ENCODE results near the gene WDR70. TPM values are rescaled to one million over a fixed set of nuclear protein-coding genes. Genes with fewer than 3 reads are reported as not detected.
A peak's percentile ranks its signal among the peaks of the same experiment; 100 is the strongest.
"Not testable (repeated sequence)": the region's sequence is repeated elsewhere in the genome, so short reads cannot be mapped to it uniquely, and the experiment has no call there.

The WDR70 gene
- total RNA-seq (2022) = 31.3 and 37.6 TPM in 2 replicates
- Bru-seq, nascent RNA = percentile 77 among the genes with signal in this experiment
- percentile 59 among the genes with signal in this experiment for BruChase-seq, experiment 1, labeled RNA remaining after a 6-hour chase
- BruChase-seq, experiment 2, labeled RNA remaining after a 2-hour chase = percentile 63 among the genes with signal in this experiment
- long read RNA-seq, transcript WDR70-201 (18 exons, 2,983 nt) = major isoform, 31 of 37 reads
- long read RNA-seq, partial matches to known transcripts = 0 of 37 reads
- long read RNA-seq, other reads (novel, unspliced or antisense) = 6 of 37 reads

DNA sequence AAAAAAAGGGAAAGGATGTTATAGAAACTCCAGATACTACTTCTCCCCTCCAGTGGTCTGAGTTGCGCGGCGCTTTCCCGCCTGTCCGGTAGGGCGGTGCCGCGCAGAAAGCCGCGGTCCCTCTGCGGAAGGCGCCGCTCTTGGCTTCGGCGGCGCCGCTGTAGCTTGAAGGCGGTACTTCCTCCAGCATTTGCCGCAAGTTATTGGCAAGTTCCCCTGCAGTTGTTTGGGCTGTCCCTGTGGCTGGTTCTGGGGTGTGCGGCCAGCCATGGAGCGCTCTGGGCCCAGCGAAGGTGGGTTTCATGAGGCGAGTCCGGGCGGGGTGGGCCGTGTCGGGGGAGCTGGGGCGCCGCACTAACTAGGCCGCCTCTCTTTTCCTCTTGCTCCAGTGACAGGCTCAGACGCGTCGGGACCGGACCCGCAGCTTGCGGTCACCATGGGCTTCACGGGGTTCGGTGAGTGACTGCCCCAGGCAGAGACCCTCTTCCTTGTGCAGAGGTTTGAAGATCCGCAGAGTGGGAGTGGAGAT is at the start of gene WDR70:
Gene WDR70 (plus strand): TSS at position 219 of the 529 bp plus-strand sequence. CDS start 50 bp downstream, at position 269.
- H3K27me3 Mint-ChIP-seq (ENCODE audit: insufficient read depth, unreplicated experiment); intact Hi-C loops (cut with micrococcal nuclease); H3K4me1 Mint-ChIP-seq (ENCODE audit: insufficient read depth, unreplicated experiment); BruUV-seq (replicated peaks); H3K9me3 Mint-ChIP-seq (ENCODE audit: unreplicated experiment): not testable (repeated sequence)
- Mint-ChIP-seq H3K36me3 (ENCODE audit: insufficient read depth, unreplicated experiment) (peaks cover 33% of the 10 kb centered on the region), H3K4me3 (ENCODE audit: unreplicated experiment) (peak within 1 kb of the TSS; percentile 94), H3K27ac (ENCODE audit: low read depth, unreplicated experiment) (peak within 1 kb of the TSS; percentile 89)
- ChIA-PET CTCF (interaction anchor here (0.6 to 0.8 kb wide), 10 partner anchors 9 to 1292 kb away, joined by 3 to 6 read pairs (median 3); no protein-coding TSS in a partner anchor), POLR2A (interaction anchor here (0.6 to 3.4 kb wide), 6 partner anchors 9 to 34 kb away, joined by 3 to 60 read pairs (median 4); partner anchors contain the start of gene NUP155)
- peak; percentile 85 for DNase-seq (ENCODE audit: unreplicated experiment)

DNA sequence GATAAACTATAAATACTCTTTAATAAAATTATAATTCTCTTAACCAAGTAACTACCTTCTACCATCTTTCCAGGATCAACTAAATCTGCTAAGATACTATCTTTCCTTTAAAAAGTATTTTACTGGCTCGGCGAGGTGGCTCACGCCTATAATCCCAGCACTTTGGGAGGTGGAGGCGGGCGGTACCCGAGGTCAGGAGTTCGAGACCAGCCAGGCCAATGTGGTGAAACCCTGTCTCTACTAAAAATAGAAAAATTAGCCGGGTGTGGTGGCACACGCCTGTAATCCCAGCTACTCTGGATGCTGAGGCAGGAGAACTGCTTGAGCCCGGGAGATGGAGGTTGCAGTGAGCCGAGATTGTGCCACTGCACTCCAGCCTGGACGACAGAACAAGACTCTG is 44.4 kb upstream of the WDR70 start:
- BruUV-seq (replicated peaks) = not testable (repeated sequence)

DNA sequence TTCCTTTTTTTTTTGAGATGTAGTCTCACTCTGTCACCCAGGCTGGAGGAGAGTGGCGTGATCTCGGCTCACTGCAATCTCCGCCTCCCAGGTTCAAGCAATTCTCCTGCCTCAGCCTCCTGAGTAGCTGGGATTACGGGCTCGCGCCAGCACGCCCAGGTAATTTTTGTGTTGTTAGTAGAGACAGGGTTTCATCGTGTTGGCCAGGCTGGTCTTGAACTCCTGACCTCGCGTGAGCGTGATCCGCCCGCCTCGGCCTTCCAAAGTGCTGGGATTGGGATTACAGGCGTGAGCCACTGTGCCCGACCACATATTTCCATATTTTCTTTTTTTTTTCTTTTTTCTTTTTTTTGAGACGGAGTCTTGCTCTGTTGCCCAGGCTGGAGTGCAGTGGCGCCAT is 36.4 kb upstream of the WDR70 start:
- BruUV-seq (replicated peaks); intact Hi-C loops (cut with micrococcal nuclease); DNase-seq (ENCODE audit: unreplicated experiment); H3K27me3 Mint-ChIP-seq (ENCODE audit: insufficient read depth, unreplicated experiment); H3K27ac Mint-ChIP-seq (ENCODE audit: low read depth, unreplicated experiment); H3K4me1 Mint-ChIP-seq (ENCODE audit: insufficient read depth, unreplicated experiment); CTCF ChIA-PET; H3K9me3 Mint-ChIP-seq (ENCODE audit: unreplicated experiment); H3K4me3 Mint-ChIP-seq (ENCODE audit: unreplicated experiment): not testable (repeated sequence)
- H3K36me3 Mint-ChIP-seq (ENCODE audit: insufficient read depth, unreplicated experiment) = peaks cover 95% of the 10 kb centered on the region
- POLR2A ChIA-PET = interaction anchor here (1.1 kb wide), 1 partner anchor 24 kb away, joined by 4 read pairs; no protein-coding TSS in a partner anchor

More for the DNA sequence above, 44.4 kb upstream of the WDR70 start:
- H3K4me1 Mint-ChIP-seq (ENCODE audit: insufficient read depth, unreplicated experiment); H3K9me3 Mint-ChIP-seq (ENCODE audit: unreplicated experiment); intact Hi-C loops (cut with micrococcal nuclease); H3K4me3 Mint-ChIP-seq (ENCODE audit: unreplicated experiment); H3K27me3 Mint-ChIP-seq (ENCODE audit: insufficient read depth, unreplicated experiment); POLR2A ChIA-PET; DNase-seq (ENCODE audit: unreplicated experiment); H3K27ac Mint-ChIP-seq (ENCODE audit: low read depth, unreplicated experiment): not testable (repeated sequence)
- CTCF ChIA-PET = interaction anchor here (0.7 kb wide), 1 partner anchor 684 kb away, joined by 4 read pairs; no protein-coding TSS in a partner anchor
- peaks cover 81% of the 10 kb centered on the region for H3K36me3 Mint-ChIP-seq (ENCODE audit: insufficient read depth, unreplicated experiment)

DNA sequence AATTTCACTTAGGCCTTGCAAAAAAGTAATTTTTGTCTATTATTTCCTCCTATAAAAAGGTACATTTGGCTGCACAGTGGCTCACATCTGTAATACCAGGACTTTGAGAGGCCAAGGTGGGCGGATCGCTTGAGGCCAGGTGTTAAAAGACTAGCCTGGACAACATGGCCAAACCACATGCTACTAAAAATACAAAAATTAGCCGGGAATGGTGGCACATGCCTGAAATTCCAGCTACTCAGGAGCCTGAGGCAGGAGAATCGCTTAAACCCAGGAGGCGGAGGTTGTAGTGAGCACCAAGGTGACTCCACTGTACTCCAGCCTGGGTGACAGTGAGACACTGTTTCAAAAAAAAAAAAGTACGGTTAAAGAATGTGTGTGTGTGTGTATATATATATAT is 24.0 kb upstream of the WDR70 start:
- H3K27me3 Mint-ChIP-seq (ENCODE audit: insufficient read depth, unreplicated experiment) = no peaks in the 10 kb centered on the region
- DNase-seq (ENCODE audit: unreplicated experiment) = no peak
- no peaks in the 10 kb centered on the region for H3K4me1 Mint-ChIP-seq (ENCODE audit: insufficient read depth, unreplicated experiment)
- ChIA-PET CTCF (interaction anchor here (0.6 to 1.0 kb wide), 2 partner anchors 10 to 119 kb away, joined by 3 to 4 read pairs; no protein-coding TSS in a partner anchor), POLR2A (no interaction called here)
- H3K36me3 Mint-ChIP-seq (ENCODE audit: insufficient read depth, unreplicated experiment) = peaks cover 68% of the 10 kb centered on the region
- H3K9me3 Mint-ChIP-seq (ENCODE audit: unreplicated experiment) = no peaks in the 10 kb centered on the region
- H3K27ac Mint-ChIP-seq (ENCODE audit: low read depth, unreplicated experiment) = no peak overlapping the region
- BruUV-seq (replicated peaks) = no TSS peak
- intact Hi-C loops (cut with micrococcal nuclease) = no loop called here
- TF ChIP-seq, protein P1, sequence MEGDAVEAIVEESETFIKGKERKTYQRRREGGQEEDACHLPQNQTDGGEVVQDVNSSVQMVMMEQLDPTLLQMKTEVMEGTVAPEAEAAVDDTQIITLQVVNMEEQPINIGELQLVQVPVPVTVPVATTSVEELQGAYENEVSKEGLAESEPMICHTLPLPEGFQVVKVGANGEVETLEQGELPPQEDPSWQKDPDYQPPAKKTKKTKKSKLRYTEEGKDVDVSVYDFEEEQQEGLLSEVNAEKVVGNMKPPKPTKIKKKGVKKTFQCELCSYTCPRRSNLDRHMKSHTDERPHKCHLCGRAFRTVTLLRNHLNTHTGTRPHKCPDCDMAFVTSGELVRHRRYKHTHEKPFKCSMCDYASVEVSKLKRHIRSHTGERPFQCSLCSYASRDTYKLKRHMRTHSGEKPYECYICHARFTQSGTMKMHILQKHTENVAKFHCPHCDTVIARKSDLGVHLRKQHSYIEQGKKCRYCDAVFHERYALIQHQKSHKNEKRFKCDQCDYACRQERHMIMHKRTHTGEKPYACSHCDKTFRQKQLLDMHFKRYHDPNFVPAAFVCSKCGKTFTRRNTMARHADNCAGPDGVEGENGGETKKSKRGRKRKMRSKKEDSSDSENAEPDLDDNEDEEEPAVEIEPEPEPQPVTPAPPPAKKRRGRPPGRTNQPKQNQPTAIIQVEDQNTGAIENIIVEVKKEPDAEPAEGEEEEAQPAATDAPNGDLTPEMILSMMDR (IDR thresholded peaks at IDR 0.05; ENCODE audit: unreplicated experiment) = no peak
- no peak overlapping the region for H3K4me3 Mint-ChIP-seq (ENCODE audit: unreplicated experiment)

DNA sequence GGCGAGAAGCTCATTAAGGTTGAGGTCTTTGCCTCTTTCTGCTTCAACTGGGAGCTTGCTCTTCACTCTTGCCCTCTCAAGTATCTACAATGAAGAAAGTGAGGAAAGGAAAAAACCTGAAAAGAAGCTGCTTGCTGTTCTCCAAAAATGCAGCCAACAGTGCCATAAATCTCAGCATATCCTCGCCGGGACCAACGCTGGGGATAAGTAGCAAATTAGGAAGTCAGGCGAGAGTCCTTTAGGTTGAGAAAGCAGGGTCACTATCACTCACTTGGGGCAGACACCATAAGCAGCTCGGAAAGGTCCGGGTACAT is 8.6 kb upstream of the WDR70 start:
- Mint-ChIP-seq H3K27ac (ENCODE audit: low read depth, unreplicated experiment) (peak overlapping the region; percentile 93), H3K27me3 (ENCODE audit: insufficient read depth, unreplicated experiment) (no peaks in the 10 kb centered on the region)
- POLR2A ChIA-PET = interaction anchor here (1.0 to 3.2 kb wide), 13 partner anchors 9 to 490 kb away, joined by 3 to 60 read pairs (median 4); partner anchors contain the start of genes CPLANE1 and WDR70

More for the DNA sequence above, 8.6 kb upstream of the WDR70 start:
- BruUV-seq (replicated peaks) = TSS peak; percentile 49
- H3K36me3 Mint-ChIP-seq (ENCODE audit: insufficient read depth, unreplicated experiment) = peaks cover 12% of the 10 kb centered on the region
- peak overlapping the region; percentile 86 for H3K4me3 Mint-ChIP-seq (ENCODE audit: unreplicated experiment)
- no peak for DNase-seq (ENCODE audit: unreplicated experiment)
- CTCF ChIA-PET = interaction anchor here (0.5 to 1.0 kb wide), 4 partner anchors 15 to 1145 kb away, joined by 3 to 4 read pairs (median 3); no protein-coding TSS in a partner anchor
- no peaks in the 10 kb centered on the region for H3K9me3 Mint-ChIP-seq (ENCODE audit: unreplicated experiment)
- intact Hi-C loops (cut with micrococcal nuclease) = loop anchor here (2.0 kb wide), 1 partner anchor 122 kb away; the partner anchor contains the start of gene CPLANE1
- TF ChIP-seq, protein P1 (IDR thresholded peaks at IDR 0.05; ENCODE audit: unreplicated experiment) = no peak
- H3K4me1 Mint-ChIP-seq (ENCODE audit: insufficient read depth, unreplicated experiment) = peaks cover 12% of the 10 kb centered on the region
